Panc1 (cell line): ENCODE results near the gene SLC38A4. TPM values are rescaled to one million over a fixed set of nuclear protein-coding genes. Genes with fewer than 3 reads are reported as not detected.

Source experiments
- ATAC-seq: fragments of 200-7000 bp; cut with Tn5 transposase; 2 replicates; pipeline ENCODE4 v1.9.1; 2020; ENCODE audit warnings: mild to moderate bottlenecking, moderate library complexity
- BruUV-seq: library from RNA; stranded (reverse); fragments of 400-500 nt; replicated peaks from 2 replicates; lab custom pipeline; 2021; lab: Mats Ljungman, UMichigan
- CTCF ChIA-PET: fragments of 300-600 bp; sonication (Branson Sonifier 250); formaldehyde crosslinking; loops from one replicate; lab custom pipeline; 2022; ENCODE audit warnings: antibody characterized with exemption; lab: Charles Lee
- POLR2A ChIA-PET: fragments of 300-600 bp; sonication (Branson Sonifier 250); formaldehyde crosslinking; loops from one replicate; lab custom pipeline; 2022; ENCODE audit warnings: antibody characterized with exemption; lab: Charles Lee
- DNase-seq: peaks from one replicate; pipeline ENCODE4 v3.0.0-alpha.2; 2010; ENCODE audit warnings: low read depth, low spot score
- H3K27ac ChIP-seq: 2 replicates; pipeline ENCODE4 v1.5.1; 2011; ENCODE audit warnings: mild to moderate bottlenecking, low read length, inconsistent platforms
- H3K27me3 ChIP-seq: fragments of 200-500 bp; sonication (Bioruptor generic); 2 replicates; pipeline ENCODE4 v1.6.0; 2014; ENCODE audit warnings: low read length, inconsistent platforms; ENCODE audit not compliant: control insufficient read depth, insufficient read depth
- H3K36me3 ChIP-seq: fragments of 200-500 bp; sonication (Bioruptor generic); 2 replicates; pipeline ENCODE4 v1.5.1; 2014; ENCODE audit warnings: inconsistent platforms, mild to moderate bottlenecking, low read length, moderate library complexity; ENCODE audit not compliant: control insufficient read depth, insufficient read depth
- H3K4me1 ChIP-seq: 2 replicates; pipeline ENCODE4 v1.5.1; 2011; ENCODE audit warnings: inconsistent platforms, mild to moderate bottlenecking, low read length, moderate library complexity; ENCODE audit not compliant: control insufficient read depth, insufficient read depth
- H3K4me3 ChIP-seq, 2 experiments: 2 replicates each; pipeline ENCODE4 v1.5.1; 2011 to 2012; ENCODE audit warnings: low read depth in 2 of 2, low read length in 2 of 2, mild to moderate bottlenecking in 2 of 2, inconsistent platforms in 1 of 2, moderate library complexity in 1 of 2
- H3K9me3 ChIP-seq: fragments of 200-500 bp; sonication (Bioruptor generic); 2 replicates; pipeline ENCODE4 v1.5.1; 2014; ENCODE audit warnings: low read depth, mild to moderate bottlenecking, inconsistent platforms, low read length, moderate library complexity; ENCODE audit not compliant: control insufficient read depth, insufficient read depth
- POLR2AphosphoS5 ChIP-seq: IDR thresholded peaks from 2 replicates; pipeline ENCODE4 v1.6.1; 2012; ENCODE audit warnings: mild to moderate bottlenecking, low read depth, low read length, moderate library complexity
- REST ChIP-seq, 2 experiments: IDR thresholded peaks; 2 replicates each; pipeline ENCODE4 v1.6.1; 2011 to 2012; ENCODE audit warnings: low read depth in 2 of 2, control low read depth in 1 of 2, low read length in 1 of 2, mild to moderate bottlenecking in 1 of 2, moderate library complexity in 1 of 2; ENCODE audit not compliant: insufficient read depth in 1 of 2
- SIN3A ChIP-seq: IDR thresholded peaks from 2 replicates; pipeline ENCODE4 v1.6.1; 2012; ENCODE audit warnings: low read depth, mild to moderate bottlenecking, low read length, moderate library complexity, borderline replicate concordance; ENCODE audit not compliant: insufficient read depth
- TCF7L2 ChIP-seq: IDR thresholded peaks from 2 replicates; pipeline ENCODE4 v1.6.1; 2011; ENCODE audit warnings: mild to moderate bottlenecking, low read depth, low read length, inconsistent platforms
- in situ Hi-C: cut with HindIII; loops from 2 replicates; pipeline ENCODE4 v1.10.0; 2016; ENCODE audit warnings: low sequenced_read_pairs, low pct_unique_long_range_greater_than_20kb
- intact Hi-C: fragments of 100-400 bp; cut with micrococcal nuclease; formaldehyde crosslinking; loops from one replicate; pipeline ENCODE4 v1.10.0; 2022; ENCODE audit not compliant: unreplicated experiment
- total RNA-seq: library from RNA; stranded (reverse); gene quantifications from one replicate; pipeline ENCODE4 v1.2.1, GENCODE V29; 2021; ENCODE audit not compliant: unreplicated experiment
- TF ChIP-seq, protein P1 (sequence below): fragments of 450-650 bp; IDR thresholded peaks from 2 replicates; pipeline ENCODE4 v1.5.1; 2017; ENCODE audit warnings: mild to moderate bottlenecking

SLC38A4 gene
- total RNA-seq, 1 experiment from 2014 or later = 2.5 TPM

DNA sequence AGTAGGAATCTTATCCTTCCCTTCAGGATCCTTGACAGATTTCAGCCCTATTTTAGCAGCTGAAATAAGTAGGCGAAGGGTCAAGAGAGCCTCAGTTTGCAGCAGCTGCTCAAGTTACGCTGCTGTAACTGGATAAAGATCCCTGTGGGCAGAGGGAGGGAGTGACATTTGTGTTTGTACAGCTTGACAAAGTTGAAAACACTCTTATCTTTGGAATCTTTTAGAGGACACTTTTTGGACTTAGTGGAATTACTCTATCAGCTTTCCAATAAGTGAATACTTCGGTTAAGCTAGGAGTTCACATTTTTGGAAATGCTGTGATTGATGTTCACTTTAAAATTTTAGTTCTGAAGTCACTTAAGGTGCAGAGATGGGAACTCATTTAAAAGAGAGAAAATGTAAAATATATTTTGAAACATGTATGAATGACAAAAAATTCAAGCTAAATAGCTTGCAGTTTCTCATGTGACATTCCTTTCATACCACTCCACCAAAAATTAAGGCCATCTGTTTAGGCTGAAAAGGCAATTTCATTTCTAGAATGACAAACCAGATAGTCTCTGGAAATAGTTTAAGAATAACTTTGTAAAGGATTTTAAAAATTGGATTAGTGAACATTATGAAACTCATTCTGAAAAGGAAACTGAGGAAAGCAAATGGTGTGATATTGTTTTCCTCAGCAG lies 55.2 kb downstream of the SLC38A4 start:
- H3K27ac ChIP-seq = no peak overlapping the region
- H3K27me3 ChIP-seq = no peaks in the 10 kb centered on the region
- BruUV-seq = no TSS peak
- in situ Hi-C loops (no loop called here), intact Hi-C loops (no loop called here)
- no peaks in the 10 kb centered on the region for H3K36me3 ChIP-seq
- no peaks in the 10 kb centered on the region for H3K9me3 ChIP-seq
- H3K4me1 ChIP-seq = no peaks in the 10 kb centered on the region; the same call in 1 of the 2 replicates
- no peak for DNase-seq
- ChIA-PET POLR2A (no interaction called here), CTCF (no interaction called here)
- TF ChIP-seq TCF7L2 = no peak
- no peak for TF ChIP-seq POLR2AphosphoS5
- no peak for TF ChIP-seq SIN3A
- no peak for TF ChIP-seq REST (IDR thresholded peaks at IDR 0.05; ENCODE audit: insufficient read depth in 1 of 2, low read depth in 2 of 2, low read length in 1 of 2)
- TF ChIP-seq, protein P1, sequence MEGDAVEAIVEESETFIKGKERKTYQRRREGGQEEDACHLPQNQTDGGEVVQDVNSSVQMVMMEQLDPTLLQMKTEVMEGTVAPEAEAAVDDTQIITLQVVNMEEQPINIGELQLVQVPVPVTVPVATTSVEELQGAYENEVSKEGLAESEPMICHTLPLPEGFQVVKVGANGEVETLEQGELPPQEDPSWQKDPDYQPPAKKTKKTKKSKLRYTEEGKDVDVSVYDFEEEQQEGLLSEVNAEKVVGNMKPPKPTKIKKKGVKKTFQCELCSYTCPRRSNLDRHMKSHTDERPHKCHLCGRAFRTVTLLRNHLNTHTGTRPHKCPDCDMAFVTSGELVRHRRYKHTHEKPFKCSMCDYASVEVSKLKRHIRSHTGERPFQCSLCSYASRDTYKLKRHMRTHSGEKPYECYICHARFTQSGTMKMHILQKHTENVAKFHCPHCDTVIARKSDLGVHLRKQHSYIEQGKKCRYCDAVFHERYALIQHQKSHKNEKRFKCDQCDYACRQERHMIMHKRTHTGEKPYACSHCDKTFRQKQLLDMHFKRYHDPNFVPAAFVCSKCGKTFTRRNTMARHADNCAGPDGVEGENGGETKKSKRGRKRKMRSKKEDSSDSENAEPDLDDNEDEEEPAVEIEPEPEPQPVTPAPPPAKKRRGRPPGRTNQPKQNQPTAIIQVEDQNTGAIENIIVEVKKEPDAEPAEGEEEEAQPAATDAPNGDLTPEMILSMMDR = no peak
- H3K4me3 ChIP-seq = no peak overlapping the region
- no peak for ATAC-seq

DNA sequence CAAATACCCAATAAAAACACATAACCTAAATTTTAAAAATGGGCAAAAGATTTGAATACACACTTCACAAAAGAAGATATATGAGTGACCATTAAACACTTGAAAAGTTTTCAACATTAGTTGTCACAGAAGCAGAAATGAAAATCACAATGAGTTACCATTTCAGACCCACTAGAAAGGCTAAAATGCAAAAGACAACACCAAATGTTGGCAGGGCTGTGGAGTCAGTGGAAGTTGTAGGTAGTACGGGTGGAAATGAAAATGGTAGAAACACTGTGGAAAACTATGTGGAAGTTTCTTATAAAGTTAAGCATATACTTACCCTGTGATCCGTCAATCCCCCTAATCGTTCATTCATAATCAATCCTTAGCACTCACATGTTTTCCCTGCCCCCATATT lies 61.8 kb downstream of the SLC38A4 start:
- ChIA-PET CTCF (no interaction called here), POLR2A (no interaction called here)
- H3K27ac ChIP-seq = no peak overlapping the region
- H3K4me1 ChIP-seq = no peaks in the 10 kb centered on the region
- no peak overlapping the region for H3K4me3 ChIP-seq
- no peaks in the 10 kb centered on the region for H3K27me3 ChIP-seq
- H3K9me3 ChIP-seq = no peaks in the 10 kb centered on the region
- intact Hi-C loops = no loop called here
- no peaks in the 10 kb centered on the region for H3K36me3 ChIP-seq
- in situ Hi-C loops = no loop called here
- DNase-seq (no peak), ATAC-seq (no peak)
- no TSS peak for BruUV-seq
- TF ChIP-seq, protein P1 = no peak
- TF ChIP-seq TCF7L2 = no peak
- TF ChIP-seq SIN3A = no peak
- no peak for TF ChIP-seq REST (IDR thresholded peaks at IDR 0.05; ENCODE audit: insufficient read depth in 1 of 2, low read depth in 2 of 2, low read length in 1 of 2)
- TF ChIP-seq POLR2AphosphoS5 = no peak
